Measurements from ENCODE around the gene HMOX1.
"Not testable (repeated sequence)": the region's sequence is repeated elsewhere in the genome, so short reads cannot be mapped to it uniquely, and the experiment has no call there.

The HMOX1 gene

GRCh38 chr22:35437049-35437448, 56.2 kb downstream of the HMOX1 start:
- no peak for DNase-seq

- DNase-seq = not testable (repeated sequence)
Measured at GRCh38 chr22:35438673-35439364, 57.9 kb downstream of the HMOX1 start.

GRCh38 chr22:35439365-35439717, 58.4 kb downstream of the HMOX1 start:
- DNase-seq = no peak

- DNase-seq = no peak
Measured at GRCh38 chr22:35440129-35440528, 59.2 kb downstream of the HMOX1 start.

- no peak for DNase-seq
Measured at GRCh38 chr22:35441489-35442100, 60.7 kb downstream of the HMOX1 start.

- DNase-seq = no peak
Measured at GRCh38 chr22:35442471-35442870, 61.6 kb downstream of the HMOX1 start.

GRCh38 chr22:35443338-35443737, 62.4 kb downstream of the HMOX1 start:
- DNase-seq = no peak

Measured in NCI-H187 treated with DMSO at 0.1 percent for 48 hours (cell line).